Measurements from ENCODE around the gene CETP. TPM values are rescaled to one million over a fixed set of nuclear protein-coding genes. Genes with fewer than 3 reads are reported as not detected.

Gene CETP
- total RNA-seq: 1 to 10 TPM; 1.3 to 7.9 (median 2.8) TPM
- 1 to 10 TPM; 1.2 to 4.1 (median 2.3) TPM for polyA plus RNA-seq
- long read RNA-seq, donor 1: 0 reads
- long read RNA-seq, donor 2, partial matches to known transcripts: 0 of 2 reads
- long read RNA-seq, donor 2, other reads (novel, unspliced or antisense): 0 of 2 reads
- long read RNA-seq, donor 3, partial matches to known transcripts: 0 of 2 reads
- long read RNA-seq, donor 3, other reads (novel, unspliced or antisense): 0 of 2 reads
- long read RNA-seq, donor 4, transcript CETP-201 (16 exons, 1,791 nt): major isoform, 9 of 9 reads
- long read RNA-seq, donor 4, partial matches to known transcripts: 0 of 9 reads
- long read RNA-seq, donor 4, other reads (novel, unspliced or antisense): 0 of 9 reads
- long read RNA-seq, donor 5, transcript CETP-201 (16 exons, 1,791 nt): major isoform, 13 of 16 reads
- long read RNA-seq, donor 5, partial matches to known transcripts: 0 of 16 reads
- long read RNA-seq, donor 5, other reads (novel, unspliced or antisense): 2 of 16 reads
- long read RNA-seq, donor 6, partial matches to known transcripts: 1 of 5 reads
- long read RNA-seq, donor 6, other reads (novel, unspliced or antisense): 0 of 5 reads
- long read RNA-seq, donor 7, partial matches to known transcripts: 0 of 1 reads
- long read RNA-seq, donor 7, other reads (novel, unspliced or antisense): 0 of 1 reads
- long read RNA-seq, donor 8, partial matches to known transcripts: 0 of 4 reads
- long read RNA-seq, donor 8, other reads (novel, unspliced or antisense): 0 of 4 reads
- long read RNA-seq, donor 9, partial matches to known transcripts: 0 of 1 reads
- long read RNA-seq, donor 9, other reads (novel, unspliced or antisense): 0 of 1 reads
- long read RNA-seq, donor 10, partial matches to known transcripts: 0 of 5 reads
- long read RNA-seq, donor 10, other reads (novel, unspliced or antisense): 0 of 5 reads

GRCh38 chr16:56961851-56962281, at the start of gene CETP:
TSS of gene CETP (plus strand) at chr16:56961950. CDS start at chr16:56961980, 30 bp downstream.
- Histone ChIP-seq H3K4me1 (replicated peaks in 1 of 2) (peaks cover 25 to 37% of the 10 kb centered on the region in 2 donors), H3K36me3 (replicated peaks in 1 of 2) (no peaks in the 10 kb centered on the region), H3K9me3 (replicated peaks in 1 of 3) (no peaks in the 10 kb centered on the region), H3K27me3 (no peaks in the 10 kb centered on the region), H3K4me3 (no peak within 1 kb of the TSS), H3K27ac (peak within 1 kb of the TSS in 4 of 5 donors; percentile 38 to 86 (median 57))
- DNase-seq: peak in 6 of 7 donors; percentile 27 to 66 (median 46)
- TF ChIP-seq CTCF (IDR thresholded peaks at IDR 0.05): no peak
- TF ChIP-seq POLR2A (IDR thresholded peaks at IDR 0.05): no peak
- intact Hi-C loops (cut with DNase I): no loop called here
- 39 to 53% (median 48%) methylated on average over 11 to 12 of the region's 12 CpGs for WGBS, 4 donors

- H3K27ac ChIP-seq: peak overlapping the region in 2 of 5 donors; percentile 71 to 88
- WGBS, 4 donors: 65 to 74% (median 66%) methylated on average over 18 of the region's 18 CpGs
These were observed 48.7 kb upstream of the CETP start for GRCh38 chr16:56912746-56913708.

GRCh38 chr16:56914896-56915295, 46.9 kb upstream of the CETP start:
- WGBS, 4 donors: 83 to 97% (median 91%) methylated on average over 7 of the region's 7 CpGs
- TF ChIP-seq CTCF (IDR thresholded peaks at IDR 0.05) (no peak), POLR2A (IDR thresholded peaks at IDR 0.05) (no peak)
- H3K27me3 ChIP-seq: no peaks in the 10 kb centered on the region
- peak overlapping the region in 2 of 5 donors; percentile 67 to 69 for H3K27ac ChIP-seq
- H3K4me3 ChIP-seq: no peak overlapping the region
- DNase-seq: no peak
- no peaks in the 10 kb centered on the region for H3K36me3 ChIP-seq (replicated peaks in 1 of 2)
- peaks cover 8 to 68% of the 10 kb centered on the region in 2 donors for H3K4me1 ChIP-seq (replicated peaks in 1 of 2)
- intact Hi-C loops (cut with DNase I): no loop called here
- no peaks in the 10 kb centered on the region for H3K9me3 ChIP-seq (replicated peaks in 1 of 3)

More at GRCh38 chr16:56912746-56913708, 48.7 kb upstream of the CETP start:
- intact Hi-C loops (cut with DNase I): no loop called here
- TF ChIP-seq POLR2A (IDR thresholded peaks at IDR 0.05) (no peak), CTCF (IDR thresholded peaks at IDR 0.05) (no peak)
- DNase-seq: peak in 1 of 7 donors; percentile 26
- H3K27me3 ChIP-seq: no peaks in the 10 kb centered on the region
- H3K9me3 ChIP-seq (replicated peaks in 1 of 3): no peaks in the 10 kb centered on the region
- peaks cover 8 to 59% of the 10 kb centered on the region in 2 donors for H3K4me1 ChIP-seq (replicated peaks in 1 of 2)
- H3K4me3 ChIP-seq: no peak overlapping the region
- no peaks in the 10 kb centered on the region for H3K36me3 ChIP-seq (replicated peaks in 1 of 2)

All from adrenal gland (tissue), 19 donors.